GM12872 (cell line): Measurements from ENCODE around the gene NCR3LG1.

Experiments
- CTCF ChIP-seq: IDR thresholded peaks from 3 replicates; pipeline ENCODE4 v1.5.1; 2011; ENCODE audit warnings: low read depth, mild to moderate bottlenecking, low read length, moderate library complexity; ENCODE audit not compliant: insufficient read depth

The NCR3LG1 gene

GRCh38 chr11:17395978-17396377 is 44.4 kb downstream of the NCR3LG1 start:
- TF ChIP-seq CTCF: no peak

- no peak for TF ChIP-seq CTCF
Observed at GRCh38 chr11:17396598-17397310, 45.2 kb downstream of the NCR3LG1 start.

- TF ChIP-seq CTCF: no peak
Observed at GRCh38 chr11:17397311-17398002, 45.9 kb downstream of the NCR3LG1 start.

GRCh38 chr11:17399236-17399635 is 47.6 kb downstream of the NCR3LG1 start:
- TF ChIP-seq CTCF: no peak

- TF ChIP-seq CTCF: no peak
Observed at GRCh38 chr11:17400048-17400775, 48.6 kb downstream of the NCR3LG1 start.

- no peak for TF ChIP-seq CTCF
Observed at GRCh38 chr11:17401316-17401715, 49.7 kb downstream of the NCR3LG1 start.

- TF ChIP-seq CTCF: no peak
Observed at GRCh38 chr11:17401841-17402240, 50.2 kb downstream of the NCR3LG1 start.
